ENCODE data around the gene ELF1. TPM values are rescaled to one million over a fixed set of nuclear protein-coding genes. Genes with fewer than 3 reads are reported as not detected.

ELF1 gene
- total and polyA plus RNA-seq, 2 of the 4 experiments (the other 2 are of a cell fraction): 25.4 to 27.6 TPM

GRCh38 chr13:40975441-40975840, 43.7 kb downstream of the ELF1 start:
- H3K14ac ChIP-seq (replicated peaks; ENCODE audit: low read depth, low read length): no peak overlapping the region
- H4K20me1 ChIP-seq (ENCODE audit: insufficient read depth, low read length): peaks cover 18% of the 10 kb centered on the region
- H2BK20ac ChIP-seq (ENCODE audit: low read depth, low read length): no peak overlapping the region
- H3K36me3 ChIP-seq (ENCODE audit: control insufficient read depth, insufficient read depth, low read length): peaks cover 5% of the 10 kb centered on the region; the same call in 1 of the 2 replicates
- no peak overlapping the region for H3K27ac ChIP-seq (ENCODE audit: insufficient read depth, low read length)
- H3K4ac ChIP-seq (ENCODE audit: low read depth, low read length): no peak overlapping the region
- ChIA-PET CTCF (no interaction called here), POLR2A (ENCODE audit: unreplicated experiment) (no interaction called here)
- TF ChIP-seq CEBPB (IDR thresholded peaks at IDR 0.05; ENCODE audit: low read depth, low read length) (no peak), FOS (IDR thresholded peaks at IDR 0.05; ENCODE audit: low read depth, low read length) (no peak), RFX5 (IDR thresholded peaks at IDR 0.05; ENCODE audit: low read depth, low read length) (no peak), POLR2A (IDR thresholded peaks at IDR 0.05; ENCODE audit: low read depth, low read length) (no peak)
- dilution Hi-C loops (cut with HindIII; ENCODE audit: low sequenced_read_pairs, unreplicated experiment): no loop called here
- H3K9me3 ChIP-seq (ENCODE audit: control insufficient read depth, insufficient read depth, low read length): no peaks in the 10 kb centered on the region
- no peak overlapping the region for H3K4me2 ChIP-seq (ENCODE audit: low read depth, low read length)
- intact Hi-C loops (cut with micrococcal nuclease): no loop called here
- no peak overlapping the region for H3K18ac ChIP-seq (ENCODE audit: low read depth, low read length)
- H3K4me1 ChIP-seq (ENCODE audit: control insufficient read depth, insufficient read depth, low read length): peaks cover 3% of the 10 kb centered on the region
- ATAC-seq (ENCODE audit: low read depth) (no peak), DNase-seq (no peak)
- H3K27me3 ChIP-seq (ENCODE audit: control insufficient read depth, insufficient read depth, low read length): no peaks in the 10 kb centered on the region
- peaks cover 2% of the 10 kb centered on the region for H3K9me1 ChIP-seq (ENCODE audit: insufficient read depth, low read length)
- no peak overlapping the region for H4K5ac ChIP-seq (ENCODE audit: low read depth, low read length)
- H2AK5ac ChIP-seq (ENCODE audit: low read depth, low read length): no peak overlapping the region
- H3K79me1 ChIP-seq (ENCODE audit: low read depth in 1 of 2, low read length in 2 of 2): peaks cover 17 to 52% of the 10 kb centered on the region in 2 experiments
- H2BK120ac ChIP-seq (ENCODE audit: low read depth, low read length): no peak overlapping the region
- no peak overlapping the region for H4K8ac ChIP-seq (ENCODE audit: low read depth in 2 of 2, low read length in 2 of 2)
- in situ Hi-C loops (cut with MboI; ENCODE audit: low sequenced_read_pairs): no loop called here
- no peak overlapping the region for H3K23ac ChIP-seq (ENCODE audit: low read depth, low read length)
- H3K9ac ChIP-seq (ENCODE audit: low read depth, low read length): no peak overlapping the region
- H3K56ac ChIP-seq (ENCODE audit: extremely low read depth, insufficient read depth, low read length): no peak overlapping the region
- no peak overlapping the region for H2BK15ac ChIP-seq (ENCODE audit: low read depth, low read length)
- no peak overlapping the region for H3K4me3 ChIP-seq (ENCODE audit: insufficient read depth, low read depth, low read length)
- no peak overlapping the region for H2BK5ac ChIP-seq (ENCODE audit: low read depth, low read length, poor library complexity, severe bottlenecking)
- no TSS peak for BruUV-seq (replicated peaks)
- H4K91ac ChIP-seq (ENCODE audit: insufficient read depth, low read depth, low read length): no peak overlapping the region
- H2AK9ac ChIP-seq (replicated peaks; ENCODE audit: low read depth, low read length, poor library complexity): no peak overlapping the region
- no peak overlapping the region for H2AFZ ChIP-seq (replicated peaks; ENCODE audit: low read length, poor library complexity)
